ENCODE data around the gene PHF3.
"Not testable (repeated sequence)": the region's sequence is repeated elsewhere in the genome, so short reads cannot be mapped to it uniquely, and the experiment has no call there.

PHF3 gene

GRCh38 chr6:63732336-63732735, 96.7 kb downstream of the PHF3 start:
- Histone ChIP-seq H3K4me1 (ENCODE audit: insufficient read depth, low read length, poor library complexity, severe bottlenecking) (no peaks in the 10 kb centered on the region), H3K9me2 (replicated peaks; ENCODE audit: low read depth, low read length) (no peaks in the 10 kb centered on the region), H3K4me3 (ENCODE audit: low read length, poor library complexity, severe bottlenecking) (no peak overlapping the region), H2AFZ (ENCODE audit: low read length) (no peak overlapping the region), H3K9me3 (ENCODE audit: insufficient read depth, low read depth, low read length) (no peaks in the 10 kb centered on the region), H3K4me2 (ENCODE audit: low read depth, low read length, poor library complexity, severe bottlenecking) (no peak overlapping the region), H3K9ac (ENCODE audit: low read depth, low read length, poor library complexity, severe bottlenecking) (no peak overlapping the region), H4K20me1 (ENCODE audit: insufficient read depth, low read length, poor library complexity, severe bottlenecking) (no peaks in the 10 kb centered on the region), H3K27me3 (ENCODE audit: insufficient read depth, low read length, poor library complexity, severe bottlenecking) (no peaks in the 10 kb centered on the region), H3F3A (ENCODE audit: low read depth) (no peaks in the 10 kb centered on the region), H3K79me2 (ENCODE audit: insufficient read depth, low read length) (no peaks in the 10 kb centered on the region), H3K36me3 (ENCODE audit: insufficient read depth, low read length) (no peaks in the 10 kb centered on the region)
- TF ChIP-seq, protein P1, sequence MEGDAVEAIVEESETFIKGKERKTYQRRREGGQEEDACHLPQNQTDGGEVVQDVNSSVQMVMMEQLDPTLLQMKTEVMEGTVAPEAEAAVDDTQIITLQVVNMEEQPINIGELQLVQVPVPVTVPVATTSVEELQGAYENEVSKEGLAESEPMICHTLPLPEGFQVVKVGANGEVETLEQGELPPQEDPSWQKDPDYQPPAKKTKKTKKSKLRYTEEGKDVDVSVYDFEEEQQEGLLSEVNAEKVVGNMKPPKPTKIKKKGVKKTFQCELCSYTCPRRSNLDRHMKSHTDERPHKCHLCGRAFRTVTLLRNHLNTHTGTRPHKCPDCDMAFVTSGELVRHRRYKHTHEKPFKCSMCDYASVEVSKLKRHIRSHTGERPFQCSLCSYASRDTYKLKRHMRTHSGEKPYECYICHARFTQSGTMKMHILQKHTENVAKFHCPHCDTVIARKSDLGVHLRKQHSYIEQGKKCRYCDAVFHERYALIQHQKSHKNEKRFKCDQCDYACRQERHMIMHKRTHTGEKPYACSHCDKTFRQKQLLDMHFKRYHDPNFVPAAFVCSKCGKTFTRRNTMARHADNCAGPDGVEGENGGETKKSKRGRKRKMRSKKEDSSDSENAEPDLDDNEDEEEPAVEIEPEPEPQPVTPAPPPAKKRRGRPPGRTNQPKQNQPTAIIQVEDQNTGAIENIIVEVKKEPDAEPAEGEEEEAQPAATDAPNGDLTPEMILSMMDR (conservative IDR thresholded peaks at IDR 0.05; ENCODE audit: low read length), result no peak
- TF ChIP-seq EZH2phosphoT487 (IDR thresholded peaks at IDR 0.05; ENCODE audit: borderline replicate concordance), result no peak

GRCh38 chr6:63734923-63735322, 99.3 kb downstream of the PHF3 start:
- no peak overlapping the region for H2AFZ ChIP-seq (ENCODE audit: low read length)
- TF ChIP-seq EZH2phosphoT487 (IDR thresholded peaks at IDR 0.05; ENCODE audit: borderline replicate concordance), result no peak
- TF ChIP-seq, protein P1 (conservative IDR thresholded peaks at IDR 0.05; ENCODE audit: low read length), result no peak
- no peaks in the 10 kb centered on the region for H3K4me1 ChIP-seq (ENCODE audit: insufficient read depth, low read length, poor library complexity, severe bottlenecking)
- H3K79me2 ChIP-seq (ENCODE audit: insufficient read depth, low read length), result no peaks in the 10 kb centered on the region
- no peak overlapping the region for H3K4me2 ChIP-seq (ENCODE audit: low read depth, low read length, poor library complexity, severe bottlenecking)
- no peaks in the 10 kb centered on the region for H3K27me3 ChIP-seq (ENCODE audit: insufficient read depth, low read length, poor library complexity, severe bottlenecking)
- no peaks in the 10 kb centered on the region for H3F3A ChIP-seq (ENCODE audit: low read depth)
- no peaks in the 10 kb centered on the region for H3K9me3 ChIP-seq (ENCODE audit: insufficient read depth, low read depth, low read length)
- H3K36me3 ChIP-seq (ENCODE audit: insufficient read depth, low read length), result no peaks in the 10 kb centered on the region
- H3K9ac ChIP-seq (ENCODE audit: low read depth, low read length, poor library complexity, severe bottlenecking), result no peak overlapping the region
- no peaks in the 10 kb centered on the region for H4K20me1 ChIP-seq (ENCODE audit: insufficient read depth, low read length, poor library complexity, severe bottlenecking)
- no peaks in the 10 kb centered on the region for H3K9me2 ChIP-seq (replicated peaks; ENCODE audit: low read depth, low read length)
- no peak overlapping the region for H3K4me3 ChIP-seq (ENCODE audit: low read length, poor library complexity, severe bottlenecking)

DNA sequence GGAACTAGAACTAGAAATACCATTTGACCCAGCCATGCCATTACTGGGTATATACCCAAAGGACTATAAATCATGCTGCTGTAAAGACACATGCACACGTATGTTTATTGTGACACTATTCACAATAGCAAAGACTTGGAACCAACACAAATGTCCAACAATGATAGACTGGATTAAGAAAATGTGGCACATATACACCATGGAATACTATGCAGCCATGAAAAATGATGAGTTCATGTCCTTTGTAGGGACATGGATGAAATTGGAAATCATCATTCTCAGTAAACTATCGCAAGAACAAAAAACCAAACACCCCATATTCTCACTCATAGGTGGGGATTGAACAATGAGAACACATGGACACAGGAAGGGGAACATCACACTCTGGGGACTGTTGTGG, 102.6 kb downstream of the PHF3 start:
- H3K27me3 ChIP-seq (ENCODE audit: insufficient read depth, low read length, poor library complexity, severe bottlenecking); H3K9ac ChIP-seq (ENCODE audit: low read depth, low read length, poor library complexity, severe bottlenecking); H3K36me3 ChIP-seq (ENCODE audit: insufficient read depth, low read length); H3K4me3 ChIP-seq (ENCODE audit: low read length, poor library complexity, severe bottlenecking); H4K20me1 ChIP-seq (ENCODE audit: insufficient read depth, low read length, poor library complexity, severe bottlenecking); H2AFZ ChIP-seq (ENCODE audit: low read length); H3F3A ChIP-seq (ENCODE audit: low read depth); H3K4me2 ChIP-seq (ENCODE audit: low read depth, low read length, poor library complexity, severe bottlenecking); H3K4me1 ChIP-seq (ENCODE audit: insufficient read depth, low read length, poor library complexity, severe bottlenecking); H3K79me2 ChIP-seq (ENCODE audit: insufficient read depth, low read length); H3K9me2 ChIP-seq (replicated peaks; ENCODE audit: low read depth, low read length); H3K9me3 ChIP-seq (ENCODE audit: insufficient read depth, low read depth, low read length): not testable (repeated sequence)

GRCh38 chr6:63739094-63739687, 103.6 kb downstream of the PHF3 start:
- H3K27me3 ChIP-seq (ENCODE audit: insufficient read depth, low read length, poor library complexity, severe bottlenecking), result no peaks in the 10 kb centered on the region
- H3F3A ChIP-seq (ENCODE audit: low read depth), result no peaks in the 10 kb centered on the region
- no peaks in the 10 kb centered on the region for H3K36me3 ChIP-seq (ENCODE audit: insufficient read depth, low read length)
- TF ChIP-seq EZH2phosphoT487 (IDR thresholded peaks at IDR 0.05; ENCODE audit: borderline replicate concordance), result no peak
- TF ChIP-seq, protein P1 (conservative IDR thresholded peaks at IDR 0.05; ENCODE audit: low read length), result no peak
- no peaks in the 10 kb centered on the region for H3K4me1 ChIP-seq (ENCODE audit: insufficient read depth, low read length, poor library complexity, severe bottlenecking)
- no peaks in the 10 kb centered on the region for H3K9me3 ChIP-seq (ENCODE audit: insufficient read depth, low read depth, low read length)
- H2AFZ ChIP-seq (ENCODE audit: low read length), result no peak overlapping the region
- no peak overlapping the region for H3K4me2 ChIP-seq (ENCODE audit: low read depth, low read length, poor library complexity, severe bottlenecking)
- H3K9me2 ChIP-seq (replicated peaks; ENCODE audit: low read depth, low read length), result no peaks in the 10 kb centered on the region
- no peak overlapping the region for H3K9ac ChIP-seq (ENCODE audit: low read depth, low read length, poor library complexity, severe bottlenecking)
- H3K4me3 ChIP-seq (ENCODE audit: low read length, poor library complexity, severe bottlenecking), result no peak overlapping the region
- no peaks in the 10 kb centered on the region for H3K79me2 ChIP-seq (ENCODE audit: insufficient read depth, low read length)
- H4K20me1 ChIP-seq (ENCODE audit: insufficient read depth, low read length, poor library complexity, severe bottlenecking), result no peaks in the 10 kb centered on the region

Measured in Loucy (cell line).